Mammary epithelial cell (primary cell): ENCODE data around the gene SUPT7L.
"Not testable (repeated sequence)": the region's sequence is repeated elsewhere in the genome, so short reads cannot be mapped to it uniquely, and the experiment has no call there.

ENCODE experiments used
- EZH2 ChIP-seq: IDR thresholded peaks from 2 replicates; pipeline ENCODE4 v1.6.1; 2012; ENCODE audit warnings: low read length, inconsistent platforms, borderline replicate concordance
- TF ChIP-seq, protein P1 (sequence below), 2 donors: IDR thresholded peaks in 1 of 2; conservative IDR thresholded peaks in 1 of 2; 2 replicates each; pipeline ENCODE4 v1.5.1; 2011 to 2012; ENCODE audit warnings: inconsistent platforms in 2 of 2, low read length in 2 of 2, mild to moderate bottlenecking in 2 of 2, control low read depth in 1 of 2, low read depth in 1 of 2; ENCODE audit not compliant: insufficient read depth in 1 of 2; ENCODE audit errors: extremely low read depth in 1 of 2

DNA sequence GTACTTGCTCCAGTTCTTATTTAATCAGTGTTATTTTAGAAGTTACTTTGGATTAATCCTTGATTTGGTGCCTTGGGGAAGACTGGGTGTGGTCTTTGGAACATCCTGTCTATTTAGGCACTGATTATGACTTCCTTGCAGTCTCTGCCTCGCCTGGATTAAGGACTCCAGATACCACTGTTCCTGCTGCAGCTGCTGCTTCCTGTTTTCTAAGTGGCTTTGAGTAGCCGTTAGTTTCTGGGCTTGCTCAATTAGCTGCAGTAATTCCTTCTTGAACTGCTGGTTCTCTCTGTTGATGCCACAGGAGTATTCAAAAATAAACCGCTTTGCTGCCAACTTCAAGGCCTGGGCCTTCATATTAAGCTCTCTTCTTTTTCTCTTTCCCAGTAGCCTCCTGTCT, 36.5 kb downstream of the SUPT7L start:
- not testable (repeated sequence) for TF ChIP-seq EZH2
- TF ChIP-seq, protein P1, sequence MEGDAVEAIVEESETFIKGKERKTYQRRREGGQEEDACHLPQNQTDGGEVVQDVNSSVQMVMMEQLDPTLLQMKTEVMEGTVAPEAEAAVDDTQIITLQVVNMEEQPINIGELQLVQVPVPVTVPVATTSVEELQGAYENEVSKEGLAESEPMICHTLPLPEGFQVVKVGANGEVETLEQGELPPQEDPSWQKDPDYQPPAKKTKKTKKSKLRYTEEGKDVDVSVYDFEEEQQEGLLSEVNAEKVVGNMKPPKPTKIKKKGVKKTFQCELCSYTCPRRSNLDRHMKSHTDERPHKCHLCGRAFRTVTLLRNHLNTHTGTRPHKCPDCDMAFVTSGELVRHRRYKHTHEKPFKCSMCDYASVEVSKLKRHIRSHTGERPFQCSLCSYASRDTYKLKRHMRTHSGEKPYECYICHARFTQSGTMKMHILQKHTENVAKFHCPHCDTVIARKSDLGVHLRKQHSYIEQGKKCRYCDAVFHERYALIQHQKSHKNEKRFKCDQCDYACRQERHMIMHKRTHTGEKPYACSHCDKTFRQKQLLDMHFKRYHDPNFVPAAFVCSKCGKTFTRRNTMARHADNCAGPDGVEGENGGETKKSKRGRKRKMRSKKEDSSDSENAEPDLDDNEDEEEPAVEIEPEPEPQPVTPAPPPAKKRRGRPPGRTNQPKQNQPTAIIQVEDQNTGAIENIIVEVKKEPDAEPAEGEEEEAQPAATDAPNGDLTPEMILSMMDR (conservative IDR thresholded peaks at IDR 0.05 in 1 of 2, IDR thresholded peaks at IDR 0.05 in 1 of 2; ENCODE audit: extremely low read depth in 1 of 2, insufficient read depth in 1 of 2, low read depth in 1 of 2, low read length in 2 of 2): not testable (repeated sequence)
